ENCODE data around the gene TGM1. TPM values are rescaled to one million over a fixed set of nuclear protein-coding genes. Genes with fewer than 3 reads are reported as not detected.
"Not testable (repeated sequence)": the region's sequence is repeated elsewhere in the genome, so short reads cannot be mapped to it uniquely, and the experiment has no call there.

TGM1 gene
- total and polyA plus RNA-seq, 2 experiments from 2014 or later, result 0.33 to 1.5 TPM

- 96% methylated on average over 7 of the region's 7 CpGs for WGBS (ENCODE audit: low lambda C conversion rate, missing lambda C conversion rate)
- Histone ChIP-seq H3K27me3 (no peaks in the 10 kb centered on the region), H3K27ac (no peak overlapping the region), H3K4me2 (no peak overlapping the region), H3K9me2 (replicated peaks; ENCODE audit: insufficient read depth) (no peaks in the 10 kb centered on the region), H3K4me1 (ENCODE audit: insufficient read depth) (no peaks in the 10 kb centered on the region), H3K79me2 (peaks cover 11% of the 10 kb centered on the region), H4K20me1 (ENCODE audit: insufficient read depth, poor library complexity, severe bottlenecking) (no peaks in the 10 kb centered on the region), H3K9me3 (ENCODE audit: low read depth) (no peaks in the 10 kb centered on the region), H3K4me3 (no peak overlapping the region), H3K36me3 (replicated peaks; ENCODE audit: insufficient read depth, low read depth) (no peaks in the 10 kb centered on the region), H2AFZ (no peak overlapping the region)
- DNase-seq (ENCODE audit: low spot score), result no peak
- TF ChIP-seq EZH2phosphoT487 (IDR thresholded peaks at IDR 0.05; ENCODE audit: low read depth, severe bottlenecking, unreplicated experiment) (no peak), CTCF (IDR thresholded peaks at IDR 0.05; ENCODE audit: poor library complexity) (no peak), EZH2 (IDR thresholded peaks at IDR 0.05; ENCODE audit: borderline replicate concordance) (no peak)
Measured at GRCh38 chr14:24204163-24205146, 58.5 kb downstream of the TGM1 start.

GRCh38 chr14:24203249-24203886, 59.6 kb downstream of the TGM1 start:
- not testable (repeated sequence) for H3K9me3 ChIP-seq (ENCODE audit: low read depth); H3K27me3 ChIP-seq; H3K4me3 ChIP-seq; H3K36me3 ChIP-seq (replicated peaks; ENCODE audit: insufficient read depth, low read depth); H4K20me1 ChIP-seq (ENCODE audit: insufficient read depth, poor library complexity, severe bottlenecking); H3K4me2 ChIP-seq; H2AFZ ChIP-seq; H3K9me2 ChIP-seq (replicated peaks; ENCODE audit: insufficient read depth); H3K4me1 ChIP-seq (ENCODE audit: insufficient read depth); DNase-seq (ENCODE audit: low spot score); H3K27ac ChIP-seq
- 99% methylated on average over 16 of the region's 16 CpGs for WGBS (ENCODE audit: low lambda C conversion rate, missing lambda C conversion rate)
- H3K79me2 ChIP-seq, result peaks cover 18% of the 10 kb centered on the region

GRCh38 chr14:24202538-24202937, 60.4 kb downstream of the TGM1 start:
- H3K9me2 ChIP-seq (replicated peaks; ENCODE audit: insufficient read depth); H3K36me3 ChIP-seq (replicated peaks; ENCODE audit: insufficient read depth, low read depth); H2AFZ ChIP-seq; H3K4me1 ChIP-seq (ENCODE audit: insufficient read depth); H3K4me2 ChIP-seq; H3K27me3 ChIP-seq; H3K9me3 ChIP-seq (ENCODE audit: low read depth); H3K4me3 ChIP-seq; H4K20me1 ChIP-seq (ENCODE audit: insufficient read depth, poor library complexity, severe bottlenecking); H3K27ac ChIP-seq; DNase-seq (ENCODE audit: low spot score): not testable (repeated sequence)
- H3K79me2 ChIP-seq, result peaks cover 25% of the 10 kb centered on the region
- 70% methylated on average over 8 of the region's 8 CpGs for WGBS (ENCODE audit: low lambda C conversion rate, missing lambda C conversion rate)

Small RNAs within 50 kb of the gene (small RNA-seq; reads per million reads assigned to genes)
- gene CHMP4A (not detected), gene MDP1 (not detected)

Other genes starting within 250 kb of the TGM1 start
Only the 30 nearest of the 34 such genes appear.
- gene PCK2, start 168.9 kb downstream of the TGM1 start, total RNA-seq, result 68.7 and 76.5 TPM in 2 replicates
- 75.0 and 88.8 TPM in 2 replicates for gene PCK2, start 168.9 kb downstream of the TGM1 start, polyA plus RNA-seq
- 78.9 and 85.4 TPM in 2 replicates for gene DCAF11, start 148.4 kb downstream of the TGM1 start, total RNA-seq
- gene DCAF11, start 148.4 kb downstream of the TGM1 start, polyA plus RNA-seq, result 50.3 and 55.6 TPM in 2 replicates
- 1.2 and 4.8 TPM in 2 replicates for gene NRL, start 148.2 kb downstream of the TGM1 start, total RNA-seq
- 2.4 and 3.3 TPM in 2 replicates for gene NRL, start 148.2 kb downstream of the TGM1 start, polyA plus RNA-seq
- 0.24 and 1.0 TPM in 2 replicates for gene FITM1, start 132.5 kb downstream of the TGM1 start, total RNA-seq
- gene FITM1, start 132.5 kb downstream of the TGM1 start, polyA plus RNA-seq, result 0.62 and 2.2 TPM in 2 replicates
- gene PSME1, start 127.0 kb downstream of the TGM1 start, total RNA-seq, result 123 and 134 TPM in 2 replicates
- 202 and 238 TPM in 2 replicates for gene PSME1, start 127.0 kb downstream of the TGM1 start, polyA plus RNA-seq
- gene EMC9, start 121.6 kb downstream of the TGM1 start, total RNA-seq, result 13.8 TPM in 2 replicates
- gene EMC9, start 121.6 kb downstream of the TGM1 start, polyA plus RNA-seq, result 32.2 and 34.1 TPM in 2 replicates
- 62.7 and 75.5 TPM in 2 replicates for gene PSME2, start 116.6 kb downstream of the TGM1 start, total RNA-seq
- gene PSME2, start 116.6 kb downstream of the TGM1 start, polyA plus RNA-seq, result 178 and 189 TPM in 2 replicates
- gene RNF31, start 115.7 kb downstream of the TGM1 start, total RNA-seq, result 27.8 and 35.0 TPM in 2 replicates
- gene RNF31, start 115.7 kb downstream of the TGM1 start, polyA plus RNA-seq, result 27.3 and 29.7 TPM in 2 replicates
- 33.7 and 42.7 TPM in 2 replicates for gene IRF9, start 101.9 kb downstream of the TGM1 start, total RNA-seq
- 66.9 and 79.5 TPM in 2 replicates for gene IRF9, start 101.9 kb downstream of the TGM1 start, polyA plus RNA-seq
- gene REC8, start 91.1 kb downstream of the TGM1 start, total RNA-seq, result 28.5 and 44.8 TPM in 2 replicates
- 170 and 193 TPM in 2 replicates for gene REC8, start 91.1 kb downstream of the TGM1 start, polyA plus RNA-seq
- 18.7 and 19.5 TPM in 2 replicates for gene IPO4, start 74.4 kb downstream of the TGM1 start, total RNA-seq
- gene IPO4, start 74.4 kb downstream of the TGM1 start, polyA plus RNA-seq, result 19.0 and 26.4 TPM in 2 replicates
- 68.1 and 75.4 TPM in 2 replicates for gene TM9SF1, start 67.7 kb downstream of the TGM1 start, total RNA-seq
- gene TM9SF1, start 67.7 kb downstream of the TGM1 start, polyA plus RNA-seq, result 84.0 and 86.1 TPM in 2 replicates
- gene TSSK4, start 57.5 kb downstream of the TGM1 start, total RNA-seq, result 0.84 TPM in 1 of 2 replicates, not detected in the other
- 0.74 and 1.4 TPM in 2 replicates for gene TSSK4, start 57.5 kb downstream of the TGM1 start, polyA plus RNA-seq
- 25.6 and 40.8 TPM in 2 replicates for gene CHMP4A, start 49.7 kb downstream of the TGM1 start, total RNA-seq
- gene CHMP4A, start 49.7 kb downstream of the TGM1 start, polyA plus RNA-seq, result 73.6 and 106 TPM in 2 replicates
- 8.0 and 12.2 TPM in 2 replicates for gene MDP1, start 47.1 kb downstream of the TGM1 start, total RNA-seq
- 16.1 and 20.9 TPM in 2 replicates for gene MDP1, start 47.1 kb downstream of the TGM1 start, polyA plus RNA-seq
- gene NEDD8, start 30.8 kb downstream of the TGM1 start, total RNA-seq, result 158 and 162 TPM in 2 replicates
- 326 TPM in 2 replicates for gene NEDD8, start 30.8 kb downstream of the TGM1 start, polyA plus RNA-seq
- gene GMPR2, start 30.2 kb downstream of the TGM1 start, total RNA-seq, result 70.2 and 83.4 TPM in 2 replicates
- gene GMPR2, start 30.2 kb downstream of the TGM1 start, polyA plus RNA-seq, result 62.4 and 69.6 TPM in 2 replicates
- 34.0 and 36.5 TPM in 2 replicates for gene TINF2, start 20.6 kb downstream of the TGM1 start, total RNA-seq
- 39.6 and 42.5 TPM in 2 replicates for gene TINF2, start 20.6 kb downstream of the TGM1 start, polyA plus RNA-seq
- gene RABGGTA, start 8.4 kb upstream of the TGM1 start, total RNA-seq, result 13.0 and 18.2 TPM in 2 replicates
- 36.0 and 52.1 TPM in 2 replicates for gene RABGGTA, start 8.4 kb upstream of the TGM1 start, polyA plus RNA-seq
- 23.0 and 29.9 TPM in 2 replicates for gene DHRS1, start 36.6 kb upstream of the TGM1 start, total RNA-seq
- 39.5 and 55.9 TPM in 2 replicates for gene DHRS1, start 36.6 kb upstream of the TGM1 start, polyA plus RNA-seq
- gene NOP9, start 36.7 kb upstream of the TGM1 start, total RNA-seq, result 12.5 and 13.2 TPM in 2 replicates
- gene NOP9, start 36.7 kb upstream of the TGM1 start, polyA plus RNA-seq, result 2.4 and 3.7 TPM in 2 replicates
- 43.0 and 56.9 TPM in 2 replicates for gene CIDEB, start 44.8 kb upstream of the TGM1 start, total RNA-seq
- gene CIDEB, start 44.8 kb upstream of the TGM1 start, polyA plus RNA-seq, result 46.3 and 59.9 TPM in 2 replicates
- 3.3 and 3.6 TPM in 2 replicates for gene LTB4R2, start 47.0 kb upstream of the TGM1 start, total RNA-seq
- gene LTB4R2, start 47.0 kb upstream of the TGM1 start, polyA plus RNA-seq, result 0.56 and 0.92 TPM in 2 replicates
- gene LTB4R, start 48.3 kb upstream of the TGM1 start, total RNA-seq, result 4.2 and 5.1 TPM in 2 replicates
- 3.6 and 6.2 TPM in 2 replicates for gene LTB4R, start 48.3 kb upstream of the TGM1 start, polyA plus RNA-seq
- gene ADCY4, start 71.9 kb upstream of the TGM1 start, total RNA-seq, result 0.63 and 1.4 TPM in 2 replicates
- 1.3 and 4.1 TPM in 2 replicates for gene ADCY4, start 71.9 kb upstream of the TGM1 start, polyA plus RNA-seq
- 4.8 and 9.1 TPM in 2 replicates for gene RIPK3, start 76.8 kb upstream of the TGM1 start, total RNA-seq
- gene RIPK3, start 76.8 kb upstream of the TGM1 start, polyA plus RNA-seq, result 7.0 and 7.4 TPM in 2 replicates
- 37.8 and 45.0 TPM in 2 replicates for gene NFATC4, start 105.0 kb upstream of the TGM1 start, total RNA-seq
- 68.8 and 84.5 TPM in 2 replicates for gene NFATC4, start 105.0 kb upstream of the TGM1 start, polyA plus RNA-seq
- gene NYNRIN, start 135.8 kb upstream of the TGM1 start, total RNA-seq, result 41.7 and 56.5 TPM in 2 replicates
- 34.4 and 34.5 TPM in 2 replicates for gene NYNRIN, start 135.8 kb upstream of the TGM1 start, polyA plus RNA-seq
- gene CBLN3, start 166.5 kb upstream of the TGM1 start, total RNA-seq, result 2.2 and 2.8 TPM in 2 replicates
- 0.99 and 2.4 TPM in 2 replicates for gene CBLN3, start 166.5 kb upstream of the TGM1 start, polyA plus RNA-seq
- 67.1 and 90.5 TPM in 2 replicates for gene KHNYN, start 166.8 kb upstream of the TGM1 start, total RNA-seq
- gene KHNYN, start 166.8 kb upstream of the TGM1 start, polyA plus RNA-seq, result 36.4 and 39.6 TPM in 2 replicates

Data from hepatocyte (in vitro differentiated cells).